NK-92 (cell line): ENCODE measurements around the gene COQ6.
"Not testable (repeated sequence)": the region's sequence is repeated elsewhere in the genome, so short reads cannot be mapped to it uniquely, and the experiment has no call there.

Experiments used
- DNase-seq: peaks from one replicate; lab custom pipeline; 2025; ENCODE audit not compliant: unreplicated experiment; lab: John Stamatoyannopoulos, UW

Gene COQ6

DNA sequence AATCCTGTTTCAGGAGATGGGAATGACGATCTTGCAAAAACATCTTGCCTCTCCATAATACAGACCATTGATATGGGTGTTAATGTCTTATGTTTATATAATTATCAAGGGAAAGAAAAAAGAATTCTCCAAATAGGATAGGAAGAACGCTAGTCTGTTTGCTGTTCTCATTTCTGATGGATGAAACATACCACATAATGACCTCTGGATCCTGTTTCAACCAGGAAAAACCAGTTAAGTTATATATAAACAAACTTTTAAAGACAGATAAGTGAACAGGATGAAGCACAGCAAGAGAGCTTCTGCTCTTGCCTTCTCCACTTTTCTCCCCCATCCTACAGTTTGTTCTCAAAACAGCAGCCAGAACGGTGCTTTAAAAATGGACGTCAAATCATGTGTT, 27.8 kb downstream of the COQ6 start:
- DNase-seq, result no peak

DNA sequence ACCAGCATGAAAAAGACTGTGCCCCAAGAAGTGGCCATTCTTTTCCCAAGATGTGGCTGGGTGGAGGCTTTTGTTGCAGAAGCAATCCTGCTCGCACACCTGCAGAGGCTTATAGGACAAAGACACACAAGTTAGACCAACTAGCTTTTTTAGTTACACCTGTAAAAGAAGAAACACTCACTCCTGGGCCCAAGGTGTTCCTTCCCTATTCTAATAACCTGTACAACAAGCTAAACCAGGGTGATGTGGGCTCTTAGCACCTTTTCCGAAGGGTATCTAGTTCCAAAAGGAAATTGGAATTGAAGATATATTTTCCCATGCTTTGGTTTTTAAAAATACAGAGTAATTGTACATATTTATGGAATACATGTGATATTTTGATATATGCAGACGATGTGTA, 38.0 kb downstream of the COQ6 start:
- DNase-seq, result no peak

- DNase-seq, result not testable (repeated sequence)
Observed at GRCh38 chr14:73988656-73989055, 38.6 kb downstream of the COQ6 start.

GRCh38 chr14:73991092-73991491, 41.0 kb downstream of the COQ6 start:
- DNase-seq, result no peak

DNA sequence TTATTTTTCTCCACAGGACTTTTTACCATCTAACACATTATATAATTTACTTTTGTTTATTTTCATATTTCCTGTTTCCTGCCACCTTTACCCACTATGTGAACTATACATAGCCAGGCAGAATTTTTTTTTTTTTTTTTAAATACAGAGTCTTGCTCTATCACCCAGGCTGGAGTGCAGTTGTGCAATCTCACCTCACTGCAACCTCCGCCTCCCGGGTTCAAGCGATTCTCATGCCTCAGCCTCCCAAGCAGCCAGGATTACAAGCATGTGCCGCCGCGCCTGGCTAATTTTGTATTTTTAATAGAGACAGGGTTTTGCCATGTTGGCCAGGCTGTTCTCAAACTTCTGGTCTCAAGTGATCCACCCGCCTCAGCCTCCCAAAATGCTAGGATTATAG, 44.8 kb downstream of the COQ6 start:
- not testable (repeated sequence) for DNase-seq

DNA sequence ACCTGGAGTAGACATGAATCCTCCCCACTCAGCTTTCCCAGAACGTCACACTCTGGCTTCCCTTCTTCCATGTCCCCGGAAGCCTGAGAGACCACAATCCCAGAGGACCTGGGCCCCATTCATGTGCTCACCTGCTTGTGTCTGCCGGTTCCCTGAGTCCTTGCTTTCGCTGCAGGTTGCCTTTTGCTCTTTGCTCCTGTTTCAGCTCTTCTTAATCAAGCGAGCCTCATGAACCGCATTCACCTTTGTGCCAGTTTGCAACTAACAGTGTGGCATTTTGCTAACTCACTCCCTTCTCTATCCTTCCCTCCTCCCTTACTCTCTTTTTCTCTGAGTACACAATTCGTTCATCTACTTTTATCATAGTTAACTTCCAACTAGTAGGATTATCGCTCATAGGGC, 45.9 kb downstream of the COQ6 start:
- no peak for DNase-seq

DNA sequence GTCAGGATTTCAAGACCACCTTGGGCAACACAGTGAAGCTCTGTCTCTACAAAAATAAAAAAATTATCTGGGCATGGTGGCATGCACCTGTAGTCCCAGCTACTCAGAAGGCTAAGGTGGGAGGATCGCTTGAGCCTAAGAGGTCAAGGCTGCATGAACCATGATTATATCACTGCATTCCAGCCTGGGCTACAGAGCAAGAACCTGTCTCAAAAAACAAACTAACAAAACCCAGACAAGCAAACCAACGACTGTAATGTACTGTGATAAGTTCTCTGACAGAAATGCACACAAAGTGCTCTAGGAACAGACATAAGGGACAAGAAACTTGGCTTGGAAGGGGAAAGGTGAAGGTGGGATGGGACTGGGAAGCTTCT, 46.6 kb downstream of the COQ6 start:
- no peak for DNase-seq

DNA sequence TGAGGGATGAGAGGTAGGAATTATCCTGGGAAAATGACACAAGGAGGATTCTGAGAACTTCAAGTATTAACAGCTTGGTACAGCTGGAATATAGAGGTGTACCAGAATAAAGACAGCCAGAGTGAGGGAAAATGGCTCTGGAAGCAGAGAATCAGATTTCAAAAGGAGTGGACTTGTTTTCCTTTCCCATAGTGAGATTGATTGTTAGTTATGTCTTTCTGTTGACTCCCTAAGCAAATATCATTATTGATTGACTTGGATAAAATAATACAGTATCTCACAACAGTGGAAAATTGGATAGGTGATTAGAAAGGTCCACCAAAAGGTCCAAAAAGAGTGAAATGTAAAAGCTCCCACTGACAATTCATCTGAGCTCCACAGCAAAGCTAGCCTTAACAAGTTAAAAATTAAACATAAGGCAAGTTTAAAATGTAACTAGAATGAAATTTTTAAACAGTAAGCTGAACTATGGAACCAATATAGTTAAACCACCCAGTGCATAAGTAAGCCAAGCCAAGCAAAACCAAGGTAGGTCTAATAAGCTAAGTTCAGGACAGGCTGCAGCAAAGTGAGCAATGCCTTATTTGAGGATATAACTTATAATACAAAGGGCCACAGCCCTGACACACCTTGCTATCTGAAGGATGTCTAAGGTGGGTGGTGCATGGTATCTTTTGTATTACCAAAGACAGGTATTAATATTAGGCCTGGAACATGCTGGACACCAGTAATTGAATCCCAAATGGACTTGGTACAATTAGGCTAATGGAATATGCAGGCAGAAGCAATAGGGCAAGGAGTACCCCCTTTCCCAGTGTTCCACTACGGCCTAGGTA, 47.2 kb downstream of the COQ6 start:
- no peak for DNase-seq

- DNase-seq, result no peak
Observed at GRCh38 chr14:73997944-73998447, 47.9 kb downstream of the COQ6 start.

DNA sequence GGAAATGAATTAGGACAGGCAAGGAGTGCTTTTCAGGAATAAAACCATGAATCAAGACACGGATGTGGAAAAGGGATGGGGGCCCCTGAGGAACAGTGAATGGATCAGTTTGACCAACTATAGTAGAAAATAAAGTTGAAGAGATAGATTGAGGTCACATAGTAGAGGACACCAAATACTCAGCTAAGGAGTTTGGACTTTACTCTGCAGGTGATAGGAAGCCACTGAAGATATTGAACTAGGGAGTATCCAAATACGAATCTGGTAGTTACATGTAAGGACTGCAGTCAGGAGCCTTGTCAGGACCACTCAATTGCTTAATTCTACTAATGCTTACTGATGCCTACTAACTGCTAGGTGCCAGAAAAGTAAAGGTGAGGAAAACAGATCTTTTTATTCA, 48.6 kb downstream of the COQ6 start:
- no peak for DNase-seq

GRCh38 chr14:74005664-74006063, 55.6 kb downstream of the COQ6 start:
- not testable (repeated sequence) for DNase-seq

DNA sequence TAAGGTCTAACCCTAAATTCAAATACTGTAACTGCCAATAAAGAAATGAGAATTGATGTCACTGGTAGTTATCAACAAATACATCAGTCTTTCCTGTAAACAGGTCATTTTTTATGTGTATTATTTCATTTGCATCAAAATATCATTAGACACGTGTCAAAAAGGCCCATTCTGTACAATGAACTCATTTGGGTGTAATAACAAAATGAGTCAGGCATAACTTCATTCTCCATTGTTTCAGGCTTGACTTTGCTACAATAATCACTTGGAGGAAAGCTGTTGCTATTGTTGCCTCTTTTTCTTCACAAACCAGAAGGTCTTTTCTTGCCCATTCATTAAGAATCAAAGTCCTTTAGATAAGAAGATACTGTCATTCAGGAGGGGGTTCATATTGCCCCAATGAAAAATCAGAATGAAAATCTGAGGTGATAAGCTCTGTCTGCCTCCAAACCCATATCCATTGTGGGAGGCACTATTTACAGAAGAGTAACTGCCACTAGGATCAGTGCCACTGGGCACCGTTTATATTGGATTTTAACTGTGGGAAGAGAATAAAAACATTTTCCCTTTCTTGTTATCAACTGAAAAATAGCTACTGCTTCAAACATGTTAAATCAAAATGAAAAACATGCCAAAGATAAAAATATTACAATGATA, 58.9 kb downstream of the COQ6 start:
- no peak for DNase-seq
